ENCODE results near the gene ITGA11. TPM values are rescaled to one million over a fixed set of nuclear protein-coding genes. Genes with fewer than 3 reads are reported as not detected.

Gene ITGA11
- total RNA-seq, 1 donor from 2014 or later = 0.51 TPM

GRCh38 chr15:68378595-68378994, 53.4 kb downstream of the ITGA11 start:
- no peak for DNase-seq (ENCODE audit: low read depth, low spot score)
- Mint-ChIP-seq H3K36me3 (ENCODE audit: low read depth) (no peaks in the 10 kb centered on the region), H3K4me1 (peaks cover 30% of the 10 kb centered on the region), H3K27ac (ENCODE audit: unreplicated experiment) (no peak overlapping the region), H3K27me3 (ENCODE audit: low read depth) (no peaks in the 10 kb centered on the region), H3K4me3 (no peak overlapping the region), H3K9me3 (peaks cover 6% of the 10 kb centered on the region)
- TF ChIP-seq CTCF (conservative IDR thresholded peaks at IDR 0.05) = no peak

DNA sequence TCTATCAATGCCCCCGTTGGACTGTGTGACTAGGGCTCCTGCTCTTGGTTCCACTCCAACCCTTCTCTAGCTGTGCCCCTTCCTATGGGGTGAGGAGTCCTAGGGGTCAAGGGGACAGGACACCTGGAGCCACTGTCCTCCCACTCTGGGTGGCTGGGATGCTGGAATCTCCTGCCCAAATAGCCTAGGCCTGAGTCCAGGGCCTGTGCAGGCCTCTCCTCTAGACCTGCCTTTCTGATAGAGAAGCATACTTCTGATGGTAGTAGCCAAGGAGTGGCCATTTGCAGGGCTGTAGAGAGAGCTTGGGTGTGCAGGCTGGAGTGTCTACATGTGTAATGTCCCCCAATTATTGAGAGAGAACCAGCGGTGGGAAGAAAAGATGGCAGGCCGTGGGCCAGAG, 54.2 kb downstream of the ITGA11 start:
- DNase-seq (ENCODE audit: low read depth, low spot score) = no peak
- Mint-ChIP-seq H3K9me3 (peaks cover 3% of the 10 kb centered on the region), H3K36me3 (ENCODE audit: low read depth) (no peaks in the 10 kb centered on the region), H3K4me3 (no peak overlapping the region), H3K27ac (ENCODE audit: unreplicated experiment) (no peak overlapping the region), H3K4me1 (peaks cover 33% of the 10 kb centered on the region), H3K27me3 (ENCODE audit: low read depth) (no peaks in the 10 kb centered on the region)
- no peak for TF ChIP-seq CTCF (conservative IDR thresholded peaks at IDR 0.05)

DNA sequence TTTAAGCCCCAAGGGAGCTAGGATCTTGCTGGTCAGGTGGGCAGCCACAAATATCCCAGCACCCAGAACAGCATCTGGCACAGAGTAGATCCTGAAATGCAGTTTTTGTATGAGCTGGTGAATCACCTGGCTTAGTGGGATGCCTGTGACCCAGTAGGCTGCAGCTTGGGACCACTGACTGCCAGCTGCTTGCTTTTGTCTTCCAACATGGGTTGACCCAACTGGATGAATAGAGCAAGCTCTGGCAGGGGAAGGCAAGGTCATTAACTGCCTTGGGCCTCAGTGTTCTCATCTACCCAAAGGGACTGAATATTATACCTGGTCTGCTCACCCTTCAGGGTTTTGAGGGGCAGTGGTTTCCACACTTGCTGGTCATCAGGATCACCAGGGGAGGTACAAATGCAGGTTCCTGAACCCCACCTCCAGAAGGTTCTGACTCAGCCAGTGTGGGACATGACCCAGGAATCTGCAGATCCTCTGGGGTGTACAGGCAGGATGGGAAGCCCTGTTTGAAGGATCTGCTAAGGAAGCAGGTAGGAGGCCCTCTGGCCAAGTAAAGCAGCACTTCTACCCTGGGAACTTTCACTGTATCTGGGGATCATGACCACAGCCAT, 55.4 kb downstream of the ITGA11 start:
- H3K36me3 Mint-ChIP-seq (ENCODE audit: low read depth) = no peaks in the 10 kb centered on the region
- H3K4me3 Mint-ChIP-seq = no peak overlapping the region
- no peak overlapping the region for H3K27ac Mint-ChIP-seq (ENCODE audit: unreplicated experiment)
- no peaks in the 10 kb centered on the region for H3K27me3 Mint-ChIP-seq (ENCODE audit: low read depth)
- H3K9me3 Mint-ChIP-seq = no peaks in the 10 kb centered on the region
- no peak for DNase-seq (ENCODE audit: low read depth, low spot score)
- no peak for TF ChIP-seq CTCF (conservative IDR thresholded peaks at IDR 0.05)
- peaks cover 33% of the 10 kb centered on the region for H3K4me1 Mint-ChIP-seq

DNA sequence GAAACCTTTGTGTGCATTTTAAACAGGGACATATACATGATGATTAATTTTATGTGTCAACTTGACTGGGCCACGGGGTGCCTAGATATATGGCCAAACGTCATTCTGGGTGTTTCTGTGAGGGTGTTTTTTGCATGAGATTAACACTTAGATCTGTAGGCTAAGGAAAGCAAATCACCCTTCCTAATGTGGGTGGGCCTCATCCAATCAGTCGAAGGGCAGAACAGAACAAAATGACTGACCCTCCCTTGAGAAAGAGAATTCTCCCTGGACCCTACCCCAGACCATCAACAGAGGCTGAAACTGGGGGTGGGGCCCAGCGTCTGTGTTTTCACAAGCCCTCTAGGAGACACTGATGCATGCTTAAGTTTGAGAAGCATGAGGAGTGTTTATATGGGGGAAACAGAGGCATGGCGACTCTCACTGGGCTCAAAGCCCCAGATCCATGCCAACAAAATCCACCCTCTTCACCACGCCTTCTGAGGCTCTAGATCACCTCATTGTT, 56.2 kb downstream of the ITGA11 start:
- Mint-ChIP-seq H3K27ac (ENCODE audit: unreplicated experiment) (no peak overlapping the region), H3K4me1 (peaks cover 33% of the 10 kb centered on the region), H3K4me3 (no peak overlapping the region), H3K27me3 (ENCODE audit: low read depth) (no peaks in the 10 kb centered on the region), H3K36me3 (ENCODE audit: low read depth) (no peaks in the 10 kb centered on the region), H3K9me3 (no peaks in the 10 kb centered on the region)
- DNase-seq (ENCODE audit: low read depth, low spot score) = no peak
- TF ChIP-seq CTCF (conservative IDR thresholded peaks at IDR 0.05) = no peak

- no peak for TF ChIP-seq CTCF (conservative IDR thresholded peaks at IDR 0.05)
- Mint-ChIP-seq H3K4me1 (peaks cover 33% of the 10 kb centered on the region), H3K27ac (ENCODE audit: unreplicated experiment) (peak overlapping the region; percentile 91), H3K4me3 (no peak overlapping the region), H3K9me3 (no peaks in the 10 kb centered on the region), H3K36me3 (ENCODE audit: low read depth) (no peaks in the 10 kb centered on the region), H3K27me3 (ENCODE audit: low read depth) (no peaks in the 10 kb centered on the region)
- no peak for DNase-seq (ENCODE audit: low read depth, low spot score)
These were observed 56.8 kb downstream of the ITGA11 start for GRCh38 chr15:68375191-68375631.
